ENCODE results near the gene RPUSD2.
"Not testable (repeated sequence)": the region's sequence is repeated elsewhere in the genome, so short reads cannot be mapped to it uniquely, and the experiment has no call there.

Gene RPUSD2

DNA sequence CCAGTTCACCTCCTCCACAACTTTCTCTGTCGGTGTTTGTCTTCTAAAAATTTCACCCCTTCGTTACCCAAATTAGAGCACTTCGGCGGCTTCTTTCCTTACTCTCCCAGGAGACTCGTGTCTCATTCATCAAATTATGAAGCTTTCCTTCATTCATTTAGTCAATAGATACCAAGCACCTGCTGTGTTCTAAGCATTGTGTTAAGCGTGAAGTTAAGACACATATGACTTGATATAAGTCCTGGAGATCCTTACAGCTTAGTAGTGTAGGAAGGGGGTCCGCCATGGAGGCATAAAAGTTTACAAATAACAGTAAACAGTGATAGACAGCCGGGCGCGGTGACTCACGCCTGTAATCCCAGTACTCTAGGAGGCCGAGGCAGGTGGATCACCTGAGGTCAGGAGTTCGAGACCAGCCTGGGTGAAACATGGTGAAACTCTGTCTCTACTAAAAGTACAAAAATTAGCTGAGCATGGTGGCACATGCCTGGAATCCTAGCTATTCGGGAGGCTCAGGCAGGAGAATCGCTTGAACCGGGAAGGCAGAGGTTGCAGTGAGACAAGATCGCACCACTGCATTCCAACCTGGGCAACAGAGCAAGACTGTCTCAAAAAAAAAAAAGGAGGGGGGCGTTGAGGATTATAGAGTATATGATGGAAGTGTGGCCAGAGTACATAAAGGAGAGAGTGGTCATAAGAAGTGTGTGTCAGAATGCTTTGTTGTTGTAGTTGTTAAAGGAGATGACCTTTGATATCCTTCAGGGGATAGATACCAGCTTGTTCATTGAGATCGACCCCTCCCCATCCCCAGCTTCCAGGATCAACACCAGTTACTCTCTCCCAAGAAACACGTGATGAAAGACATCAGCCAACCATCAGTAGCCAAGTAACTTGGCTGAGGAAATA lies 3.5 kb upstream of the RPUSD2 start:
- Histone ChIP-seq H3K4me3 (peak overlapping the region; percentile 88), H3K27ac (peak overlapping the region; percentile 43 to 96)
- no peak for DNase-seq (ENCODE audit: low spot score)
- TF ChIP-seq CTCF (IDR thresholded peaks at IDR 0.05) = no peak

DNA sequence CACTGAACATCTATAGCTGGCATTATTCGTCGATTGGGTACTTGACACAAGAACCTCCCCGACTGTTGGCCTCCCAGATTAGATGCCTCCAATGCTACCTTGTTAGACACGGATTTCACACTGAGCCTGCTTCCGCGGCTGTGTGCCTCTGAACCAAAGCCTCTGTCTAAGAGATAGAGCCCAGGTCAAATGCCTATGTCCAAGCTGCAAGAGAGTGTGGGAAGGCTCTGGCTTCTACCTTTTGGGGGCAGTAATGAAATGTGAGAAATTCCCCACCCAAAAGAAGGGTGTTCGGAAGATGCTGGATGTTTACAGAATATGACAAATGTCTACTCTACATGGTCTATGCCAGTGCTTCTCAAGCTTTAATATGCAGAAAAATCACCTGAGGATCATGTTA lies 2.0 kb upstream of the RPUSD2 start:
- Histone ChIP-seq H3K27ac (no peak overlapping the region), H3K4me3 (no peak overlapping the region)
- no peak for DNase-seq (ENCODE audit: low spot score)
- no peak for TF ChIP-seq CTCF (IDR thresholded peaks at IDR 0.05)

- DNase-seq (ENCODE audit: low spot score) = no peak
These were observed 6.0 kb downstream of the RPUSD2 start for GRCh38 chr15:40575113-40575512.

DNA sequence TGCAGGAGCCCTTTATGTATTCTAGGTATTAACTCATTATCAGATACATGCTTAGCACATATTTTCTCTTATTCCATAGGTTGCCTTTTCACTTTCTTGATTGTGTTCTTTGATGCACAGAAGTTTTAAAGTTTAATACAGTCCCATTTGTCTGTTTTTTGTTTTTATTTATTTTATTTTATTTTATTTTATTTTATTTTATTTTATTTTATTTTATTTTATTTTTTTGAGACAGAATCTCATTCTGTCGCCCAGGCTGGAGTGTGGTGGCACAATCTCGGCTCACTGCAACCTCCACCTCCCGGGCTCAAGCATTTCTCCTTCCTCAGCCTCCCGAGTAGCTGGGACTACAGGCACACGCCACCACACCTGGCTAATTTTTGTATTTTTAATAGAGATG lies 7.8 kb downstream of the RPUSD2 start:
- not testable (repeated sequence) for H3K4me3 ChIP-seq; DNase-seq (ENCODE audit: low spot score); H3K27ac ChIP-seq

More at GRCh38 chr15:40575113-40575512, 6.0 kb downstream of the RPUSD2 start:
- Histone ChIP-seq H3K27ac (no peak overlapping the region), H3K4me3 (no peak overlapping the region)
- no peak for TF ChIP-seq CTCF (IDR thresholded peaks at IDR 0.05)

DNA sequence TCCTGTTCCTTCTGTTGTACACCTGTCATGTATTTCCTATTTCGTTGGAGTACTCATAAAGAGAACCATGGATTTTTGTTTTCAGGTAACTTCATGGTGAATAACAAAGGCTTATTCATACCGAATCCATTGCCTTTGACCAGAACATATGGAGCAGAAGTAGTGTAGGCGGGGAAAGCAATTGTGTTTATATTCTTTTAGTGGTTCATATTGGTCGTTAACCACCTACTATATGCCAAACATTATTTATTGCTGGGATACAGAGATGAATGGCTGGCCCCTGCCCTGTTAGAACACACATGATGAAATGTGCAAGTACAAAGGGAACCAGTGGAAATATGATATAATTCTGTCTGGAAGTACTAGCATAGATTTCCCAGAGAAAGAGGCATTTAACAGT lies 9.8 kb downstream of the RPUSD2 start:
- DNase-seq (ENCODE audit: low spot score) = no peak
- no peak overlapping the region for H3K27ac ChIP-seq
- TF ChIP-seq CTCF (IDR thresholded peaks at IDR 0.05) = no peak
- no peak overlapping the region for H3K4me3 ChIP-seq

GRCh38 chr15:40581796-40582195 lies 12.7 kb downstream of the RPUSD2 start:
- not testable (repeated sequence) for H3K27ac ChIP-seq; H3K4me3 ChIP-seq; DNase-seq (ENCODE audit: low spot score)

- DNase-seq (ENCODE audit: low spot score) = no peak
- no peak for TF ChIP-seq CTCF (IDR thresholded peaks at IDR 0.05)
- peak overlapping the region; percentile 47 for H3K4me3 ChIP-seq
- H3K27ac ChIP-seq = no peak overlapping the region
These were observed 13.7 kb downstream of the RPUSD2 start for GRCh38 chr15:40582726-40583246.

GRCh38 chr15:40584191-40584590 lies 15.1 kb downstream of the RPUSD2 start:
- no peak for DNase-seq (ENCODE audit: low spot score)
- TF ChIP-seq CTCF (IDR thresholded peaks at IDR 0.05) = no peak
- H3K4me3 ChIP-seq = no peak overlapping the region
- H3K27ac ChIP-seq = no peak overlapping the region

Data from coronary artery (tissue), 2 donors.